Immature natural killer cell (primary cell): Measurements from ENCODE around the gene DLX3. TPM values are rescaled to one million over a fixed set of nuclear protein-coding genes. Genes with fewer than 3 reads are reported as not detected.

ENCODE experiments used
- DNase-seq, 3 donors: peaks; one replicate each; pipeline ENCODE4 v3.0.0; 2022; ENCODE audit warnings: mixed read lengths in 1 of 3
- H3K27ac Mint-ChIP-seq, 6 donors: one replicate each; pipeline ENCODE4 v1.8.0; 2020; ENCODE audit warnings: mixed read lengths in 6 of 6, mild to moderate bottlenecking in 5 of 6, inconsistent platforms in 4 of 6, moderate library complexity in 3 of 6
- H3K27me3 Mint-ChIP-seq, 3 donors: one replicate each; pipeline ENCODE4 v1.8.0; 2020 to 2021; ENCODE audit warnings: low read depth in 3 of 3, mild to moderate bottlenecking in 3 of 3, mixed read lengths in 3 of 3, moderate library complexity in 3 of 3, inconsistent platforms in 1 of 3
- H3K36me3 Mint-ChIP-seq, 3 donors: one replicate each; pipeline ENCODE4 v1.8.0; 2020; ENCODE audit warnings: mixed read lengths in 3 of 3, inconsistent platforms in 2 of 3, mild to moderate bottlenecking in 2 of 3
- H3K4me1 Mint-ChIP-seq, 2 donors: one replicate each; pipeline ENCODE4 v1.8.0; 2020; ENCODE audit warnings: inconsistent platforms in 2 of 2, mild to moderate bottlenecking in 2 of 2, mixed read lengths in 2 of 2, moderate library complexity in 1 of 2
- H3K4me3 Mint-ChIP-seq, 5 donors: one replicate each; pipeline ENCODE4 v1.8.0; 2020; ENCODE audit warnings: mild to moderate bottlenecking in 5 of 5, mixed read lengths in 5 of 5, inconsistent platforms in 3 of 5, moderate library complexity in 3 of 5
- H3K9me3 Mint-ChIP-seq, 6 donors: one replicate each; pipeline ENCODE4 v1.8.0; 2020; ENCODE audit warnings: mild to moderate bottlenecking in 6 of 6, mixed read lengths in 6 of 6, inconsistent platforms in 4 of 6, moderate library complexity in 3 of 6
- polyA plus RNA-seq, 3 donors: library from polyadenylated mRNA; unstranded; fragments of 300-500 nt; fragmentation: Illumina TruSeq; gene quantifications; one replicate each; pipeline ENCODE4 v1.2.3, GENCODE V29; 2021

DLX3 gene
- polyA plus RNA-seq, 3 donors from 2014 or later: not detected

- Mint-ChIP-seq H3K4me3 (no peak overlapping the region), H3K4me1 (no peaks in the 10 kb centered on the region), H3K27me3 (peaks cover 0 to 15% (median 13%) of the 10 kb centered on the region in 3 donors), H3K9me3 (peaks cover 12 to 32% (median 21%) of the 10 kb centered on the region in 6 donors), H3K27ac (no peak overlapping the region), H3K36me3 (peaks cover 0 to 8% (median 7%) of the 10 kb centered on the region in 3 donors)
- DNase-seq: no peak
Observed at GRCh38 chr17:50015146-50015545, 20.1 kb upstream of the DLX3 start.

GRCh38 chr17:50014471-50015088 lies 19.6 kb upstream of the DLX3 start:
- H3K27me3 Mint-ChIP-seq: peaks cover 2 to 15% (median 13%) of the 10 kb centered on the region in 3 donors

GRCh38 chr17:50013079-50013478 lies 18.1 kb upstream of the DLX3 start:
- H3K4me1 Mint-ChIP-seq: no peaks in the 10 kb centered on the region
- H3K9me3 Mint-ChIP-seq: peaks cover 15 to 38% (median 25%) of the 10 kb centered on the region in 6 donors
- H3K36me3 Mint-ChIP-seq: peaks cover 0 to 8% (median 7%) of the 10 kb centered on the region in 3 donors
- no peak for DNase-seq
- no peak overlapping the region for H3K27ac Mint-ChIP-seq
- no peak overlapping the region for H3K4me3 Mint-ChIP-seq
- peaks cover 2 to 13% (median 12%) of the 10 kb centered on the region in 3 donors for H3K27me3 Mint-ChIP-seq

More at GRCh38 chr17:50014471-50015088, 19.6 kb upstream of the DLX3 start:
- Mint-ChIP-seq H3K9me3 (peaks cover 12 to 32% (median 21%) of the 10 kb centered on the region in 6 donors), H3K36me3 (peaks cover 0 to 8% (median 7%) of the 10 kb centered on the region in 3 donors), H3K4me1 (no peaks in the 10 kb centered on the region), H3K27ac (no peak overlapping the region), H3K4me3 (no peak overlapping the region)
- no peak for DNase-seq

DNA sequence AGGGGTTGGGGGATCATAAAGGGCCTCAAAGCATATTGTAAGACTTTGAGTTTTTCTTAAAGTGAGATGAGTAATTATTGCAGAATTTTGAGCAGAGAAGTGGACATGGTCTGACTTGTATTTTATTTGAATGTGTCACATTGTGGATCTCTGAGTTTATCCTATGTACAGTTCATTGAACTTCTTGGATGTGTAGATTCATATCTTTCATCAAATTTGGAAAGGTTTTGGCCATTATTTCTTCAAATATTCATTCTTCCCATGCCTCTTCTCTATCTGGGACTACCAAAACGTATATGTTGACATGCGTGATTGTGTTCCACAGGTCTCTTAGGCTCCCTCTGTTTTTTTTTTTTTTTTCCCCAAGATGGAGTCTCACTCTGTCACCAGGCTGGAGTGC lies 14.3 kb upstream of the DLX3 start:
- Mint-ChIP-seq H3K4me3 (no peak overlapping the region), H3K9me3 (peaks cover 10 to 29% (median 19%) of the 10 kb centered on the region in 6 donors), H3K27ac (no peak overlapping the region), H3K4me1 (no peaks in the 10 kb centered on the region), H3K27me3 (peaks cover 10 to 22% (median 19%) of the 10 kb centered on the region in 3 donors), H3K36me3 (peaks cover 0 to 8% (median 0%) of the 10 kb centered on the region in 3 donors)
- DNase-seq: no peak

DNA sequence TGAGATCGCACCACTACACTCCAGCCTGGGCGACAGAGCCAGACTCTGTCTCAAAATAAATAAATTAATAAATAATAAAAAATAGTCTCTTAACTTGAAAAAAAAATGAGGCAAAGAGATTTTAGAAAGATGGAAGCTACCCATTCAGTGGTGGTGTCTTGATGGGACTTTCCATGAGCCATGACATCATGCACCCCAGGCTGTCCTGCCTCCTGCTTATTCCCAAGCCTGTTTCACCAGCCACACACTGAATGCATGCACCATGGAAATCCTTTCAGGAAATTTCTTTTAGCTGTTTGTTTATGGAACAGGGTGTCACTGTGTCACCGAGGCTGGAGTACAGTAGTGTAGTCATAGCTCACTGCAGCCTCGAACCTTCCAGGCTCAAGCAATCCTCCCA lies 8.9 kb upstream of the DLX3 start:
- H3K4me3 Mint-ChIP-seq: no peak overlapping the region
- H3K36me3 Mint-ChIP-seq: no peaks in the 10 kb centered on the region
- H3K27me3 Mint-ChIP-seq: peaks cover 14 to 30% (median 18%) of the 10 kb centered on the region in 3 donors
- no peaks in the 10 kb centered on the region for H3K4me1 Mint-ChIP-seq
- DNase-seq: no peak
- H3K27ac Mint-ChIP-seq: no peak overlapping the region
- H3K9me3 Mint-ChIP-seq: peaks cover 0 to 2% (median 1%) of the 10 kb centered on the region in 6 donors

GRCh38 chr17:49998836-49999511 lies 4.0 kb upstream of the DLX3 start:
- H3K9me3 Mint-ChIP-seq: peaks cover 0 to 2% (median 0%) of the 10 kb centered on the region in 6 donors

GRCh38 chr17:49997773-49998703 lies 3.0 kb upstream of the DLX3 start:
- H3K27me3 Mint-ChIP-seq: peaks cover 28 to 56% (median 34%) of the 10 kb centered on the region in 3 donors
- H3K4me3 Mint-ChIP-seq: no peak overlapping the region
- H3K27ac Mint-ChIP-seq: no peak overlapping the region

More at GRCh38 chr17:49998836-49999511, 4.0 kb upstream of the DLX3 start:
- no peaks in the 10 kb centered on the region for H3K36me3 Mint-ChIP-seq
- no peak overlapping the region for H3K4me3 Mint-ChIP-seq
- peaks cover 17 to 25% of the 10 kb centered on the region in 2 donors for H3K4me1 Mint-ChIP-seq
- DNase-seq: no peak
- H3K27me3 Mint-ChIP-seq: peaks cover 26 to 53% (median 31%) of the 10 kb centered on the region in 3 donors
- H3K27ac Mint-ChIP-seq: no peak overlapping the region

DNA sequence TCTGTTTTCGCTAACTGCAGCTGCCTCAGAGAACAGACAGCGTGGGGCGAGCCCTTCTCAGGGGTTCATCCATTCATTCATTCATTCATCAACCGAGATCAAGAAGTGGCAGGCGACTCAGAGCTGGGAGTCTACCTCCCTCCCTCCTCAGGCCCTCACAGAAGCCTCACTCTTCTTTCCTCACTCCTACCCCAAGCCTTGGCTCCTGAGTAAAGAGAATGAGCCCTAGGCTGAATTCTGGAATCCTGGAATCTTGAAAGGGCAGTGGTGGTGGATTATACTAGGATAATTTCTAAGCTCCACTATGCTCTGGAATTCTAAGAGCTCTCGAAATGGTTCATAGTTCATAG lies 2.3 kb upstream of the DLX3 start:
- H3K27ac Mint-ChIP-seq: no peak overlapping the region
- peaks cover 21 to 28% of the 10 kb centered on the region in 2 donors for H3K4me1 Mint-ChIP-seq
- DNase-seq: no peak
- no peaks in the 10 kb centered on the region for H3K36me3 Mint-ChIP-seq
- H3K9me3 Mint-ChIP-seq: peaks cover 0 to 2% (median 0%) of the 10 kb centered on the region in 6 donors
- peaks cover 25 to 60% (median 34%) of the 10 kb centered on the region in 3 donors for H3K27me3 Mint-ChIP-seq
- H3K4me3 Mint-ChIP-seq: peak overlapping the region in 3 of 5 donors; percentile 33 to 39 (median 39)

More at GRCh38 chr17:49997773-49998703, 3.0 kb upstream of the DLX3 start:
- Mint-ChIP-seq H3K9me3 (peaks cover 0 to 2% (median 0%) of the 10 kb centered on the region in 6 donors), H3K36me3 (no peaks in the 10 kb centered on the region), H3K4me1 (peaks cover 21 to 28% of the 10 kb centered on the region in 2 donors)
- peak; percentile 82 to 84 (median 82) for DNase-seq

DNA sequence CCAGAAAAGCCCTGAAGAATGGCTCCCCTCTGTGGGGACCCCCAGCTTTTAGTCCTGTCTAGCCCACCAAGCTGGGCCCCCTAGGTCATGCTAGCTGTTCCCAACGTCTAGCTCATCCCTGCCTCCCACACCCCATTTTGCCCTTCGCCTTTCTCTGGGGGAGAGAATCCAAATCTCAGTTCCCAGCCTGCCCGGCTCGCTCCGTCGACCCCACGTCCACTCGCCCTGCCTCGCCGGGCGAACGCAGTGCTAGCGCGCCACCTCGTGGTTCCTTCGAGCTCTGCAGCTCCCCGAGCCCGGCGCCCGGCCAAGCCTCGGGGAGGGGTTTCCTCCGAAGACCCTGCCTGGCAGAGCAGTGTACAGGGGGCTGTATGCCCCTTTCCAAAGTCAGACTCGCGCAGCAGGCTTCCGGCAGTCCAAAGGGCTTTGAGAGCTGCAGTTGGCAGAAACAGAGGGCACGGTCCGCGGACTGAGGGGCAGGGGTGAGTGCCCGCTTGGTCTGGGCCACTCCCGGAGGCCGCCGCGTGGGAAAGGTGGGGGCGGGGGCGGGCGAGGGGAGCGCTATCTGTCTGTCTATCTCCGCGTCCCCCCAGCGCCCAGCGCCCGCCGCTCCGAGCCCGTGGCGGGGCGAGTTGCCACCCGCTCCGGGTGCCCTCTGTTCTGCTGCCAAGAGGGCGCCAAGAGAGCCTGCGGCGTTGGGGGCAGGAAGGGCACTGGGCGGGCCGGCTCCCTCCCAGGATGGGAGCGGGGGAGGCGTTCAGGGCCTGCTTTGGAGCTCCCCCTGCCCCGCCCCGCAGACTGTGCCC lies 1.7 kb upstream of the DLX3 start:
- Mint-ChIP-seq H3K9me3 (peaks cover 0 to 2% (median 0%) of the 10 kb centered on the region in 6 donors), H3K27ac (no peak overlapping the region), H3K4me3 (peak overlapping the region in 4 of 5 donors; percentile 32 to 68 (median 48)), H3K36me3 (no peaks in the 10 kb centered on the region), H3K27me3 (peaks cover 24 to 60% (median 37%) of the 10 kb centered on the region in 3 donors), H3K4me1 (peaks cover 21 to 29% of the 10 kb centered on the region in 2 donors)
- DNase-seq: peak; percentile 58 to 62 (median 58)

- Mint-ChIP-seq H3K27me3 (peaks cover 24 to 54% (median 37%) of the 10 kb centered on the region in 3 donors), H3K4me1 (peaks cover 21 to 29% of the 10 kb centered on the region in 2 donors), H3K9me3 (peaks cover 0 to 2% (median 0%) of the 10 kb centered on the region in 6 donors), H3K36me3 (no peaks in the 10 kb centered on the region), H3K27ac (no peak overlapping the region), H3K4me3 (peak overlapping the region; percentile 3 to 51 (median 14))
- no peak for DNase-seq
Observed at GRCh38 chr17:49996121-49996494, 1.1 kb upstream of the DLX3 start.

GRCh38 chr17:49994085-49995054 lies 654 bp downstream of the DLX3 start:
- DNase-seq: peak in 1 of 3 donors; percentile 4
- Mint-ChIP-seq H3K4me3 (peak overlapping the region; percentile 71 to 87 (median 82)), H3K9me3 (peaks cover 0 to 2% (median 0%) of the 10 kb centered on the region in 6 donors), H3K4me1 (peaks cover 21 to 29% of the 10 kb centered on the region in 2 donors), H3K36me3 (no peaks in the 10 kb centered on the region), H3K27ac (peak overlapping the region in 1 of 6 donors; percentile 32), H3K27me3 (peaks cover 32 to 50% (median 36%) of the 10 kb centered on the region in 3 donors)
